Measurements from ENCODE around the gene OGDH. TPM values are rescaled to one million over a fixed set of nuclear protein-coding genes. Genes with fewer than 3 reads are reported as not detected.

Gene OGDH
- total and polyA plus RNA-seq, 10 of the 15 experiments (the other 5 are each of a cell fraction or from before 2014, with no cell fraction given): 4.1 to 103 (median 48.4) TPM

DNA sequence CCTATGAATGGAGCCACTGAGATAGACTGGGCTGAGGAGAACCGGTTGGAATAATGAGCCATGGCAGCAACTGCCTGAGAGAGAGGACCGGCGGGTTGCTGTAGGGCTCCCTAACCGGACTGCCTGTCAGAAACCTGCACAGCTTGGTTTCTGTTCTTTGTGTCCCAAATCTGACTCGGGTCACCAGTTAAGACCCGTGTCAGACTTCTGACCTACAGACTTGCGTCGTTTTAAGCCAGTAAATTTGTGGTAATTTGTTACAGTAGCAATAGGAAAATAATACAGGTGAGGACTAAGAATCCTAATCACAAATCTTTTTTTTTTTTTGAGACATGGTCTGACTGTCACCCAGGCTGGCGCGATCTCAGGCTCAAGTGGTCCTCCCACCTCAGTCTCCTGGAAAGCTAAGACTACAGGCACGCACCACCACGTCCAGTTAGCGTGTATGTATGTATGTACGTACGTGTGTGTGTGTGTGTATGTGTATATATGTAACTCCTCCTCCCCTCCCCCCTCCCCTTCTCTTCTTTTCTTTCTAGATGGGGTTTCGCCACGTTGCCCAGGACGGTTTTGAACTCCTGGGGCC is 32.0 kb upstream of the OGDH start:
- FAIRE-seq: no peak
- TSS peak; percentile 90 for BruUV-seq (replicated peaks)
- Histone ChIP-seq H2AFZ (ENCODE audit: control insufficient read depth, low read depth, low read length) (peak overlapping the region; percentile 93), H3K4me2 (ENCODE audit: control insufficient read depth, insufficient read depth) (peak overlapping the region; percentile 66), H4K20me1 (ENCODE audit: control insufficient read depth, insufficient read depth) (no peaks in the 10 kb centered on the region; the same call in 1 of the 2 replicates), H3K9me3 (replicated peaks; ENCODE audit: control insufficient read depth, insufficient read depth, low read length) (no peaks in the 10 kb centered on the region), H3K4me1 (ENCODE audit: control insufficient read depth, insufficient read depth, low read length) (peaks cover 11% of the 10 kb centered on the region), H3K79me2 (ENCODE audit: control insufficient read depth, insufficient read depth, low read length) (peaks cover 35% of the 10 kb centered on the region), H3K27ac (ENCODE audit: control insufficient read depth, insufficient read depth) (peak overlapping the region; percentile 94), H3K36me3 (ENCODE audit: control insufficient read depth in 2 of 2, insufficient read depth in 2 of 2, low read length in 1 of 2) (peaks cover 19 to 37% of the 10 kb centered on the region in 2 experiments), H3K27me3 (replicated peaks in 1 of 2; ENCODE audit: control insufficient read depth in 2 of 2, insufficient read depth in 2 of 2, low read length in 1 of 2) (no peaks in the 10 kb centered on the region), H3K9ac (ENCODE audit: control insufficient read depth, insufficient read depth, low read length) (peak overlapping the region; percentile 92), H3K4me3 (peak overlapping the region; percentile 94)
- no peak for ATAC-seq
- 44% methylated on average over 18 of the region's 18 CpGs for WGBS (ENCODE audit: insufficient coverage, insufficient replicate concordance, low lambda C conversion rate, missing lambda C conversion rate)
- DNase-seq (ENCODE audit: low read depth, low spot score): no peak
- RAD21 ChIA-PET (ENCODE audit: unreplicated experiment): interaction anchor here (0.6 to 2.6 kb wide), 8 partner anchors 9 to 275 kb away, joined by 3 to 9 read pairs (median 4); partner anchors contain the start of genes NUDCD3 and OGDH
- POLR2A ChIA-PET: interaction anchor here (0.7 to 3.0 kb wide), 9 partner anchors 8 to 517 kb away, joined by 3 to 18 read pairs (median 3); partner anchors contain the start of genes PPIA and TMED4
- SMC1A ChIA-PET (ENCODE audit: uncharacterized antibody, unreplicated experiment): interaction anchor here (1.0 to 4.1 kb wide), 4 partner anchors 8 to 562 kb away, joined by 3 to 17 read pairs (median 4); partner anchors contain the start of genes H2AZ2 and TMED4
- intact Hi-C loops (cut with micrococcal nuclease; ENCODE audit: unreplicated experiment) (no loop called here), in situ Hi-C loops (cut with MboI) (no loop called here)
- CTCF ChIA-PET: interaction anchor here (1.0 to 4.4 kb wide), 3 partner anchors 9 to 334 kb away, joined by 3 to 23 read pairs (median 5); no protein-coding TSS in a partner anchor
- TF ChIP-seq POU2F2 (IDR thresholded peaks at IDR 0.05; ENCODE audit: borderline replicate concordance, low read depth, low read length): no peak
- TF ChIP-seq, protein P1, sequence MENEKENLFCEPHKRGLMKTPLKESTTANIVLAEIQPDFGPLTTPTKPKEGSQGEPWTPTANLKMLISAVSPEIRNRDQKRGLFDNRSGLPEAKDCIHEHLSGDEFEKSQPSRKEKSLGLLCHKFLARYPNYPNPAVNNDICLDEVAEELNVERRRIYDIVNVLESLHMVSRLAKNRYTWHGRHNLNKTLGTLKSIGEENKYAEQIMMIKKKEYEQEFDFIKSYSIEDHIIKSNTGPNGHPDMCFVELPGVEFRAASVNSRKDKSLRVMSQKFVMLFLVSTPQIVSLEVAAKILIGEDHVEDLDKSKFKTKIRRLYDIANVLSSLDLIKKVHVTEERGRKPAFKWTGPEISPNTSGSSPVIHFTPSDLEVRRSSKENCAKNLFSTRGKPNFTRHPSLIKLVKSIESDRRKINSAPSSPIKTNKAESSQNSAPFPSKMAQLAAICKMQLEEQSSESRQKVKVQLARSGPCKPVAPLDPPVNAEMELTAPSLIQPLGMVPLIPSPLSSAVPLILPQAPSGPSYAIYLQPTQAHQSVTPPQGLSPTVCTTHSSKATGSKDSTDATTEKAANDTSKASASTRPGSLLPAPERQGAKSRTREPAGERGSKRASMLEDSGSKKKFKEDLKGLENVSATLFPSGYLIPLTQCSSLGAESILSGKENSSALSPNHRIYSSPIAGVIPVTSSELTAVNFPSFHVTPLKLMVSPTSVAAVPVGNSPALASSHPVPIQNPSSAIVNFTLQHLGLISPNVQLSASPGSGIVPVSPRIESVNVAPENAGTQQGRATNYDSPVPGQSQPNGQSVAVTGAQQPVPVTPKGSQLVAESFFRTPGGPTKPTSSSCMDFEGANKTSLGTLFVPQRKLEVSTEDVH (IDR thresholded peaks at IDR 0.05; ENCODE audit: low read depth, partially characterized antibody): no peak
- TF ChIP-seq ZNF207 (IDR thresholded peaks at IDR 0.05; ENCODE audit: borderline replicate concordance): 0 out of 2 replicates have a peak, but pooled peaks have one; percentile 4
- TF ChIP-seq, protein P2, sequence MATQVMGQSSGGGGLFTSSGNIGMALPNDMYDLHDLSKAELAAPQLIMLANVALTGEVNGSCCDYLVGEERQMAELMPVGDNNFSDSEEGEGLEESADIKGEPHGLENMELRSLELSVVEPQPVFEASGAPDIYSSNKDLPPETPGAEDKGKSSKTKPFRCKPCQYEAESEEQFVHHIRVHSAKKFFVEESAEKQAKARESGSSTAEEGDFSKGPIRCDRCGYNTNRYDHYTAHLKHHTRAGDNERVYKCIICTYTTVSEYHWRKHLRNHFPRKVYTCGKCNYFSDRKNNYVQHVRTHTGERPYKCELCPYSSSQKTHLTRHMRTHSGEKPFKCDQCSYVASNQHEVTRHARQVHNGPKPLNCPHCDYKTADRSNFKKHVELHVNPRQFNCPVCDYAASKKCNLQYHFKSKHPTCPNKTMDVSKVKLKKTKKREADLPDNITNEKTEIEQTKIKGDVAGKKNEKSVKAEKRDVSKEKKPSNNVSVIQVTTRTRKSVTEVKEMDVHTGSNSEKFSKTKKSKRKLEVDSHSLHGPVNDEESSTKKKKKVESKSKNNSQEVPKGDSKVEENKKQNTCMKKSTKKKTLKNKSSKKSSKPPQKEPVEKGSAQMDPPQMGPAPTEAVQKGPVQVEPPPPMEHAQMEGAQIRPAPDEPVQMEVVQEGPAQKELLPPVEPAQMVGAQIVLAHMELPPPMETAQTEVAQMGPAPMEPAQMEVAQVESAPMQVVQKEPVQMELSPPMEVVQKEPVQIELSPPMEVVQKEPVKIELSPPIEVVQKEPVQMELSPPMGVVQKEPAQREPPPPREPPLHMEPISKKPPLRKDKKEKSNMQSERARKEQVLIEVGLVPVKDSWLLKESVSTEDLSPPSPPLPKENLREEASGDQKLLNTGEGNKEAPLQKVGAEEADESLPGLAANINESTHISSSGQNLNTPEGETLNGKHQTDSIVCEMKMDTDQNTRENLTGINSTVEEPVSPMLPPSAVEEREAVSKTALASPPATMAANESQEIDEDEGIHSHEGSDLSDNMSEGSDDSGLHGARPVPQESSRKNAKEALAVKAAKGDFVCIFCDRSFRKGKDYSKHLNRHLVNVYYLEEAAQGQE (IDR thresholded peaks at IDR 0.05; ENCODE audit: low read depth, low read length): no peak
- TF ChIP-seq GABPA (IDR thresholded peaks at IDR 0.05; ENCODE audit: low read depth): no peak
- TF ChIP-seq, protein P3, sequence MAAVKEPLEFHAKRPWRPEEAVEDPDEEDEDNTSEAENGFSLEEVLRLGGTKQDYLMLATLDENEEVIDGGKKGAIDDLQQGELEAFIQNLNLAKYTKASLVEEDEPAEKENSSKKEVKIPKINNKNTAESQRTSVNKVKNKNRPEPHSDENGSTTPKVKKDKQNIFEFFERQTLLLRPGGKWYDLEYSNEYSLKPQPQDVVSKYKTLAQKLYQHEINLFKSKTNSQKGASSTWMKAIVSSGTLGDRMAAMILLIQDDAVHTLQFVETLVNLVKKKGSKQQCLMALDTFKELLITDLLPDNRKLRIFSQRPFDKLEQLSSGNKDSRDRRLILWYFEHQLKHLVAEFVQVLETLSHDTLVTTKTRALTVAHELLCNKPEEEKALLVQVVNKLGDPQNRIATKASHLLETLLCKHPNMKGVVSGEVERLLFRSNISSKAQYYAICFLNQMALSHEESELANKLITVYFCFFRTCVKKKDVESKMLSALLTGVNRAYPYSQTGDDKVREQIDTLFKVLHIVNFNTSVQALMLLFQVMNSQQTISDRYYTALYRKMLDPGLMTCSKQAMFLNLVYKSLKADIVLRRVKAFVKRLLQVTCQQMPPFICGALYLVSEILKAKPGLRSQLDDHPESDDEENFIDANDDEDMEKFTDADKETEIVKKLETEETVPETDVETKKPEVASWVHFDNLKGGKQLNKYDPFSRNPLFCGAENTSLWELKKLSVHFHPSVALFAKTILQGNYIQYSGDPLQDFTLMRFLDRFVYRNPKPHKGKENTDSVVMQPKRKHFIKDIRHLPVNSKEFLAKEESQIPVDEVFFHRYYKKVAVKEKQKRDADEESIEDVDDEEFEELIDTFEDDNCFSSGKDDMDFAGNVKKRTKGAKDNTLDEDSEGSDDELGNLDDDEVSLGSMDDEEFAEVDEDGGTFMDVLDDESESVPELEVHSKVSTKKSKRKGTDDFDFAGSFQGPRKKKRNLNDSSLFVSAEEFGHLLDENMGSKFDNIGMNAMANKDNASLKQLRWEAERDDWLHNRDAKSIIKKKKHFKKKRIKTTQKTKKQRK (IDR thresholded peaks at IDR 0.05; ENCODE audit: low read depth, low read length): no peak
- no peak for TF ChIP-seq FOS (IDR thresholded peaks at IDR 0.05; ENCODE audit: borderline replicate concordance, extremely low read depth, insufficient read length)
- no peak for TF ChIP-seq SREBF2 (IDR thresholded peaks at IDR 0.05; ENCODE audit: low read length)
- 0 out of 2 replicates have a peak, but pooled peaks have one; percentile 3 for TF ChIP-seq RB1 (IDR thresholded peaks at IDR 0.05; ENCODE audit: borderline replicate concordance)
- TF ChIP-seq WRNIP1 (IDR thresholded peaks at IDR 0.05; ENCODE audit: borderline replicate concordance, low read depth, low read length): no peak
- TF ChIP-seq SMAD5 (IDR thresholded peaks at IDR 0.05; ENCODE audit: low read depth): no peak
- TF ChIP-seq RBBP5 (conservative IDR thresholded peaks at IDR 0.05): no peak
- no peak for TF ChIP-seq SIN3A (IDR thresholded peaks at IDR 0.05; ENCODE audit: low read depth, low read length)
- TF ChIP-seq BMI1 (IDR thresholded peaks at IDR 0.05; ENCODE audit: borderline replicate concordance): no peak
